SKM-1 treated with dmso at 0.1 percent for 144 hours (cell line): ENCODE measurements around the gene CLCN6.

Experiments used
- DNase-seq: peaks from one replicate; lab custom pipeline; 2025; ENCODE audit not compliant: unreplicated experiment; lab: John Stamatoyannopoulos, UW

Gene CLCN6

DNA sequence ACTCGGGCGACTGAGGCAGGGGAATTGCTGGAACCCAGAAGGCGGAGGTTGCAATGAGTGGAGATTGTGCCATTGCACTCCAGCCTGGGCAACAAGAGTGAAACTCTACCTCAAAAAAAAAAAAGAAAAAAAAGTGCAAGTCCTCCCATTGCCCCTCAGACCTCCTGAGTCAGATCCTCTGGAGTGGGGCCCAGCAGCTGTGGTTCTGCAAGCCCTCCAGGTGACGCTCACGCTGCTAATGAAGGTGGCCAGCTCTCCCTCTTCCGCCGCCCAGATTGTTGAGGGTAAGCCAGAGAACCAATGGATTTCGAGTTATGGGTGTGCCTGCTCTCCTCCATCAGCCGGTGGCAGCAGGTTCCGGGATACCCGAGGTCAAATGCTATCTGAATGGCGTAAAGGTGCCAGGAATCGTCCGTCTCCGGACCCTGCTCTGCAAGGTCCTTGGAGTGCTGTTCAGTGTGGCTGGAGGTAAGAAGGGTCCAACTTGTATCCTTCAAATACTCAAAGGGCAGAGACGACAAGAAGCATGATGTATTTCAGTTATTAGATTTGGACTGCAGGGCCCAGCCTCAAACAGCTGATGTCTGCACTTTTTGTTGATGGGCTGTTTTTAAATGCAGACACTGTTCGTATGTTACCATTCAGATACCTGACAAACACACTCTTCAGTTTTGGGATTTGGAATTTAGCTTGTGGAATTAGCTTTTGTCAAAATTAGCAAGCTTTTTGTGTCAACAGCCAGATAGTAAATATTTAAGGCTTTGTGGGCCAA lies 17.6 kb downstream of the CLCN6 start:
- DNase-seq: no peak

DNA sequence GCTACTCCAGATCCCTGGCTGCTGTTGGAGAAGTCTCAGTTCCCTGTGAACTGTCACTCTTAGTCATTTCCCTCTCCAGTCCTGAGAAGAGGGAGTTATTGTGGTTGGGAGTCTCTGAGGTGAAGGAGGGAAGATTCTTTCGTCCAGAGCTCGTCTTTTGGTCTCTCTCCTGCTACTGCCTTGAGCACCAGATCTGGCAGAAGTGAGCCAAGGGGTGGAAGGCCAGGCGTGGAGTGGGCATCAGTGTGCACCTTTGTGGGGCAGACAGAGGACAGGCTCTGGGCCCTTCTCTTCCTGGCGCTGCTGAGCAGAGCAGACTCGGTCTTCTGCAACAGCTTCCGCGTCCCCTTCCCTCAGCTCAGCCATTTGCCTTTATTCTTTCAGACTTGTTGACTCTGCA lies 19.1 kb downstream of the CLCN6 start:
- DNase-seq: no peak

DNA sequence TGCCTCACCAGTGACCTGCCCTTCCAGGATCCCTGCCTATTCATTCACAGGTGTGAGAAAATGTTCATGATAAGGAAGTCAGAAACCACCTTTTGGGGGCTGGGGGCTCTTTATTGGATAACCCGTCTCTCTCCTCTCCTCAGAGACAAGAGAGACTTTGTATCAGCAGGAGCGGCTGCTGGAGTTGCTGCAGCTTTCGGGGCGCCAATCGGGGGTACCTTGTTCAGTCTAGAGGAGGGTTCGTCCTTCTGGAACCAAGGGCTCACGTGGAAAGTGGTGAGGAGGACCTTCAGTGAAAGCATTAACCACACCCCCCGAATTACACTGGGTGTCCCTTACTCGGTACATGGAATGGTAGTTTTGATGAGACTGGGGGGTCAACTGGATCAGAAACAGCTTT lies 21.0 kb downstream of the CLCN6 start:
- DNase-seq: no peak

DNA sequence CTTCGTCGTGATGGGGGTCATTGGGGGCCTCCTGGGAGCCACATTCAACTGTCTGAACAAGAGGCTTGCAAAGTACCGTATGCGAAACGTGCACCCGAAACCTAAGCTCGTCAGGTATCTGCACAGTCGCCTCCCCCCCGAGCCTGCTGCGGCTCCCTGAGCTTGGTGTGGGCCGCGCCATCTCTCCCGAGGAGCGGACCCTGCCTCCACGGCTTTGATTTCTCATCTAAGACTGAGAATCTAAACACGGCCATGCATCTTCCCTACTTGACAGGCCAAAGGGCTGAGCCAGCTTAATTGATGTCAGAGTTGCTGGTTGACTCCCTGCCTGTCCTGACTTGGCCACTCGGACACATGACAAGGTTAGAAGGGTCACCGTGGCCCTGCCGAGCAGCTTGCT lies 22.5 kb downstream of the CLCN6 start:
- DNase-seq: no peak

DNA sequence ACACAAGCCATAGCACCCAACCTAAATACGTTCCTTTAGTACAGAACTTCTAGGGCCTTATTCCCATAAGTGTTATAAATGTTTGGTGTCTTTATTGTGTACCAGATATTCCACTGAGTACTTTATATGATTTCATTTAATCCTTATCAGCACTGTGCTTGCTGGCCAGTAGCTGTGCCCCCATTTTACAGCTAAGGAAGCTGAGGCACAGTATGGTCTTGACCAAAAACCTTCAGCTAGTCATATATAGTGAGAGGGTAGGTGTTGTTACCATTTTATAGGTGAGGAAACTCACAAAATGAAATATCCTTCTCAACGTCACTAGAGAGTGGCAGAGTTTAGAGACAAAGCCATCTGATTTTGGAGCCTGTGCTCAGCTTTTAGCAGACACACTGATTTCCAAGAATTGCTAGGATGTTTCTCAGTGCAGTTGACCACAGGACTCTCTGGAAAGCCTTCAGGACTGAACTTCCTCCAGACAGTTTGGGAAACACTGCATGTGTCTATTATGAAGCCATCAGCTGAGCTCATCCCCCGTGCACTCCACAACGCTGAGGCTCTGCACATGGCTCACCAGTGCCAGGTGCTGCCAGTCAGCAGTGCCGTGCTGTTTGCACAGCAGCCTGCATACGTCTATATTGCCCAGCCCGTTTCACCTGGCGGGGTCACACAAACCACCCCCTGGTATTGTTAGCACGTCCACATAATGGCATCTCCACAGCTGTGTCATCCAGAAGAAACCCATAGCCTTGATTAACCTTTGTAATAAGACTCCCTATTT lies 26.1 kb downstream of the CLCN6 start:
- DNase-seq: no peak

DNA sequence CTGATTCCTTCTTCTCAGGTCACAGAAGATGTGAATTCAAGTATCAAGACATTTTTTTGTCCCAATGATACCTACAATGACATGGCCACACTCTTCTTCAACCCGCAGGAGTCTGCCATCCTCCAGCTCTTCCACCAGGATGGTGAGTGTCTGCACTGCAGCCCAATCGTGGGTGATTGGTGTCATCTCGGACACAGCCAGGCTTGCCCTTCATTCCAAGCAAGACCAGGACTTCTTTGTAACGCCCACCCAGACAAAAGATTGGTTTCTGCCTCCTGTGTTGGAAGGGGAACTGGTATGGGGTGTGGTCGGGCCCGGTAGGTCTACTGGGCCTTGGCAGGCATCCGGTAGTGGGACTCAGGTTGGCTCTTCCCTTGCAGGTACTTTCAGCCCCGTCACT lies 27.5 kb downstream of the CLCN6 start:
- DNase-seq: no peak

DNA sequence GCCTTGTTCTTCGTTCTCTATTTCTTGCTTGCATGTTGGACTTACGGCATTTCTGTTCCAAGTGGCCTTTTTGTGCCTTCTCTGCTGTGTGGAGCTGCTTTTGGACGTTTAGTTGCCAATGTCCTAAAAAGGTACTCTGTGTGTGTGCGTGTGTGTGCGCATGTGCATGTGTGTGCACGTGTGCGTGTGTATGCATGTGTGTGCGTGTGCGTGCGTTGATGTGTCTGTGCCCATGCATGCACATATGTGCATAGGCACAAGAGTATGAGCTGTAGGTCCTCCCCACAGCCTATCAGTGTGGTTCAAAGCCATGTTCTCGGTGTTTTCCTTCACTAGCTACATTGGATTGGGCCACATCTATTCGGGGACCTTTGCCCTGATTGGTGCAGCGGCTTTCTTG lies 27.9 kb downstream of the CLCN6 start:
- DNase-seq: no peak

DNA sequence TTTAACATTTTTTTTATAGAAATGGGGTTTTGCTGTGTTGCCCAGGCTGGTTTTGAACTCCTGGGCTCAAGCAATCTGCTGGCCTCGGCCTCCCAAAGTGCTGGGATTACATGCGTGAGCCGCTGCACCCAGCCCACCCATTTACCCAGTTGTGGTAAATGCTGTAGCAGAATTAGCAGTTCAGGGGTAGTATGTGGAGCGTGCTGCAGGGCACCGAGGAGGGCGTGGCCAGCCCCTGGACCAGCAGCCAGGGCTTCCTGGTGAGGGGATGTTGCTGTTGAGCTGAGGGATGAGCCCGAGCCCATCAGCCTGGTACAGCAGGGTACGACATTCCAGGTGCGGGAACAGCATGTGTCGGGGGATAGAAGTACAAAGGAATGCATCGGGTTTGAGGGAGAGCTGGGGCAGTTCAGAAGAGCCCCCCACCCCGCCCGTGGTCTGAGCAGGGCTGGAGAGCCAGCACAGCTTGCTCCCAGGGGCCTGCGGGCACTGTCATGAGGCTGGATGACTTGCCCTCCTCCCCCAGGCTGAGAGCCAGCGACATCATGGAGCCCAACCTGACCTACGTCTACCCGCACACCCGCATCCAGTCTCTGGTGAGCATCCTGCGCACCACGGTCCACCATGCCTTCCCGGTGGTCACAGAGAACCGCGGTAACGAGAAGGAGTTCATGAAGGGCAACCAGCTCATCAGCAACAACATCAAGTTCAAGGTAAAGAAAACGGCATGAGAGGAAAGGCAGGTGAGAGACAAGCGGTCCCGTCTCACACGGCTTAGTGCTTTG lies 29.6 kb downstream of the CLCN6 start:
- DNase-seq: no peak

DNA sequence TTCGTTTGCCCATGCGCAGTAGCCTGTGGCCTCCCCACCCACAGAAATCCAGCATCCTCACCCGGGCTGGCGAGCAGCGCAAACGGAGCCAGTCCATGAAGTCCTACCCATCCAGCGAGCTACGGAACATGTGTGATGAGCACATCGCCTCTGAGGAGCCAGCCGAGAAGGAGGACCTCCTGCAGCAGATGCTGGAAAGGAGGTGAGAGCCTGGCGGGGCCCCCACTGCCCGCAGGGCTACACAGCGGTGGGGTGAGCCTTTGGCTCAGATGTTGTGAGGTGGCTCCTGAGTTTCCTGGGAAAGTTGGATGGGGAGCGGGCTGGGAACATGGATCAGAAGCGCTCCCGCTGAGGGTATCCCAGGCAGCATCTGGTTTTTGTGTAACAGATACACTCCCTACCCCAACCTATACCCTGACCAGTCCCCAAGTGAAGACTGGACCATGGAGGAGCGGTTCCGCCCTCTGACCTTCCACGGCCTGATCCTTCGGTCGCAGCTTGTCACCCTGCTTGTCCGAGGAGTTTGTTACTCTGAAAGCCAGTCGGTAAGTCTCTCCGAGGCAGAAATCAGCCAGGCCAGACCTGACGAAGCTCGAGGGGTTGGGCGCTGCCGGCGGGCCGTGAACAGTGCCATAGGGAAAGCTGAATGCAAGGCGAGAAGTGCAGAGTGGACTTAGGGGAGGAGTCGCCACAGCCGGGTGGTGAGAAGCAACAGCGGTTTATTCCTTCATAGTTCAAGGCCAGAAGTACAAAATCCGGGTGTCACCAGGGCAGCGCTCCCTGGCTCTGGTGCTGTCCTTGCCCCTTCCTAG lies 31.2 kb downstream of the CLCN6 start:
- no peak for DNase-seq

DNA sequence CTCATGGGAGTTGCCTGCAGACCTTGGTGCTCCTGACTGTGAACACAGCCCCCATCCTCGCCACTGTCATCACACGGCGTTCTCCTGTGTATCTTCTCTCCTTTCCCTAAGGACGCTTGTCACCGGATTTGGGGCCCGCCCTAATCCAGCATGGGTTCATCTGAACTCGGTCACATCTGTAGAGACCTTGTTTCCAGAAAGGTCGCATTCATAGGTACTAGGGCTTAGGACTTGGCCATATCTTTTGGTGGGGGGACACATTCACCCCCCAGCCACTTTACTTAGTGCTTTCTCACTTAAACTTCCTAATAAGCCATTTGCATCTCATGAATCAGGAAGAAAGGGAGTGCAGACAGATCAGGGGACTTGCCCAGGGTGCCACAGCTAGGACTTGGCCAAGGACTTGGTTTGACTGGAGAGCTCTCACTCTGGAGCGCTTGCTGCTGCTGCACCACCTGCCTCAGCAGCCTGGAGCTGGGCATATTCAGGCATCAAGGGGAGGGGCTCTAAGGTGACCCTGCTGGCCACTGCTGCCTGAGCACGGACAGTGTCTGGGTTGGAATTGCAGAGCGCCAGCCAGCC lies 31.9 kb downstream of the CLCN6 start:
- no peak for DNase-seq

DNA sequence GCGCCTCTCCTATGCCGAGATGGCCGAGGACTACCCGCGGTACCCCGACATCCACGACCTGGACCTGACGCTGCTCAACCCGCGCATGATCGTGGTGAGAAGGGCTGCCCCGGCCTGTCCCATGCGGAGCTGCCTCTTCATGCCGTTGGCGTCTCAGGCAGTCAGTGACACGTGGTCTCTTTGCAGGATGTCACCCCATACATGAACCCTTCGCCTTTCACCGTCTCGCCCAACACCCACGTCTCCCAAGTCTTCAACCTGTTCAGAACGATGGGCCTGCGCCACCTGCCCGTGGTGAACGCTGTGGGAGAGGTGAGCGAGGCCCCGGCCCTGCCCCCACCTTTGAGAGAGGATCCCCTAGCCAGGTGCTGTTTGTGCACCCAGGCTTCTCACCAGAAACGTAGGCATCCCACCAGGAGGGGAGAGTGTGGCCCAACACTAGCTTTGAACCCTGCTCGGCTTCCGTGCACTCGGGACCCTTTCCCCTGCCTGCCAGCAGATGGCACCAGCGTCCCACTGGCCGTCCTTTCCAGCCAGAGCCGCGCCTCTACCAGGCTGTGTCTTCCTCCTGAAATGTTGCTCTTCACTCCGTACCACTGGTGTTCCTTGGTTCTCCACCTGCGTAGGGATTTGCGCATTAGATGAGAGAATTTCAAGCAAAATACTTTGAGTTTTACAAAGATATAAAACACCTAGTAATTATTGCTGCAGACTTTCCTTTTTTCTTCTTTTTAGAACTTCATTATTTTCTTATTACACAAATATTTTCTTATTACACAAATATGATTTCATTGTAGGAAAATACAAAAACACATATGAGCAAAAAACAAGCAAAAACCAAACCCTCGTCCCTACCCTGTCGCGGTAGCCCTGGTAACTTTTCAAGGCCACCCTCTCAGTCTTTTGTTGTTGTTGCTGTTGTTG lies 32.6 kb downstream of the CLCN6 start:
- DNase-seq: peak; percentile 68

DNA sequence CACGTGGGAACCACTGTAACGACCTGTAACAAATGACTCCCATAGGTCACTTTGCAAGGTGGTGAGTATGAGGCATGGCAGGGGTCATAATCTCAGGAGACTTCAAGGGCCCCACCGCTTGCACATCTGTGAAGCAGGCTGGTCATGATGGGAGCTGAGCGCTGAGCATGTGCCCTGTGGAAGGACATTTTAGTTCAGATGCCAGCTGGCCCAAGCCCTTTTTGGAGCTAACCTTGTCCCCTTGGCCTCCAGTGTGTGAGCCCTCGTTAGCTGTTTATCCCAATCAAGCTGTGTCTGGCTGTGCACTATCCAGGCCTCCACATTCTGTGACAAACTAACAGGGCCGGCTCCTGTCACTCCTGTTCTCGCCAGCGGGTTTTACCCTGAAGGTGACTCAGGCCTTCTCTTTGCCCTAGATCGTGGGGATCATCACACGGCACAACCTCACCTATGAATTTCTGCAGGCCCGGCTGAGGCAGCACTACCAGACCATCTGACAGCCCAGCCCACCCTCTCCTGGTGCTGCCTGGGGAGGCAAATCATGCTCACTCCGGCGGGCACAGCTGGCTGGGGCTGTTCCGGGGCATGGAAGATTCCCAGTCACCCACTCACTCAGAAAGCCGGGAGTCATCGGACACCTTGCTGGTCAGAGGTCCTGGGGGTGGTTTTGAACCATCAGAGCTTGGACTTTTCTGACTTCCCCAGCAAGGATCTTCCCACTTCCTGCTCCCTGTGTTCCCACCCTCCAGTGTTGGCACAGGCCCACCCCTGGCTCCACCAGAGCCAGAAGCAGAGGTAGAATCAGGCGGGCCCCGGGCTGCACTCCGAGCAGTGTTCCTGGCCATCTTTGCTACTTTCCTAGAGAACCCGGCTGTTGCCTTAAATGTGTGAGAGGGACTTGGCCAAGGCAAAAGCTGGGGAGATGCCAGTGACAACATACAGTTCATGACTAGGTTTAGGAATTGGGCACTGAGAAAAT lies 34.0 kb downstream of the CLCN6 start:
- no peak for DNase-seq

DNA sequence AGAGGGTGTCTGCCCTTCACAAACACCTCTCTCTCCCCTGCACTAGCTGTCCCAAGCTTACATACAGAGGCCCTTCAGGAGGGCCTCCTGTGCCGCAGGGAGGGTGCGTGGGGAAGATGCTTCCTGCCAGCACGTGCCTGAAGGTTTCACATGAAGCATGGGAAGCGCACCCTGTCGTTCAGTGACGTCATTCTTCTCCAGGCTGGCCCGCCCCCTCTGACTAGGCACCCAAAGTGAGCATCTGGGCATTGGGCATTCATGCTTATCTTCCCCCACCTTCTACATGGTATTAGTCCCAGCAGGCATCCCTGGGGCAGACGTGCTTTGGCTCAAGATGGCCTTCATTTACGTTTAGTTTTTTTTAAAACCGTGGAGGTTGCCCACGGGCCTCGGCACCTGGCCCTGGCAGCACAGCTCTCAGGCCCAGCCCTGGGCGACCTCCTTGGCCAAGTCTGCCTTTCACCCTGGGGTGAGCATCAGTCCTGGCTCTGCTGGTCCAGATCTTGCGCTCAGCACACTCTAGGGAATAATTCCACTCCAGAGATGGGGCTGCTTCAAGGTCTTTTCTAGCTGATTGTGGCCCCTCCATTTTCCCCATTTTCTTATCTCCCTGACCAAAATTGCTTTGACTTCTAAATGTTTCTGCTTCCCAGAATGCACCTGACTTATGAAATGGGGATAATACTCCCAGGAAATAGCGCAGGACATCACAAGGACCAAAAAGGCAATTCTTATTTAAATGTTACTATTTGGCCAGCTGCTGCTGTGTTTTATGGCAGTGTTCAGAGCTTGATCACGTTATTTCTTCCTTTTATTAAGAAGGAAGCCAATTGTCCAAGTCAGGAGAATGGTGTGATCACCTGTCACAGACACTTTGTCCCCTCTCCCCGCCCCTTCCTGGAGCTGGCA lies 35.5 kb downstream of the CLCN6 start:
- no peak for DNase-seq

DNA sequence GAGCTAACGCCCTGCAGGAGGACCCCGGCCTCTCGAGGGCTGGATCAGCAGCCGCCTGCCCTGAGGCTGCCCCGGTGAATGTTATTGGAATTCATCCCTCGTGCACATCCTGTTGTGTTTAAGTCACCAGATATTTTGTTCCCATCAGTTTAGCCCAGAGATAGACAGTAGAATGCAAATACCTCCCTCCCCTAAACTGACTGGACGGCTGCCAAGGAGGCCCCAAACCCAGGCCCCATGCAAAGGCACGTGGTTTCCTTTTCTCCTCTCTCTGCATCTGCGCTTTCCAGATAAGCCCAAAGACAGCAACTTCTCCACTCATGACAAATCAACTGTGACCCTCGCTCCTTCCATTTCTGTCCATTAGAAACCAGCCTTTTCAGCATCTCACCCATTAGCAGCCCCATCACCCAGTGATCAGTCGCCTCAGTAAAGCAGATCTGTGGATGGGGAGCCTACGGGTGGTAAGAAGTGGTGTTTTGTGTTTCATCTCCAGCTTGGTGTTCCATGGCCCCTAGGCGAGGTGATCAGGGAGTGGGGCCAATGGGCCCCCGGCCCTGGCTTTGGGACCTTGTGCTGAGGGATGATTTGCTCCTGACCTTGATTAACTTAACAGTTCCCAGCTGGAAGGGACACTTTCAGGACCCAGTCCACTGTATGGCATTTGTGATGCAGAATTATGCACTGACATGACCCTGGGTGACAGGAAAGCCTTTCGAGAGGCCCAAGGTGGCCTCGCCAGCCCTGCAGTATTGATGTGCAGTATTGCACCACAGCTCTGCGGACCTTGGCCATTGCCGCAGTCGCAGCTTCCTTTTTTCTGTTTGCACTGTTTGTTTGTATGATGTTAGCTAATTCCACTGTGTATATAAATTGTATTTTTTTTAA lies 36.4 kb downstream of the CLCN6 start:
- peak; percentile 76 for DNase-seq

DNA sequence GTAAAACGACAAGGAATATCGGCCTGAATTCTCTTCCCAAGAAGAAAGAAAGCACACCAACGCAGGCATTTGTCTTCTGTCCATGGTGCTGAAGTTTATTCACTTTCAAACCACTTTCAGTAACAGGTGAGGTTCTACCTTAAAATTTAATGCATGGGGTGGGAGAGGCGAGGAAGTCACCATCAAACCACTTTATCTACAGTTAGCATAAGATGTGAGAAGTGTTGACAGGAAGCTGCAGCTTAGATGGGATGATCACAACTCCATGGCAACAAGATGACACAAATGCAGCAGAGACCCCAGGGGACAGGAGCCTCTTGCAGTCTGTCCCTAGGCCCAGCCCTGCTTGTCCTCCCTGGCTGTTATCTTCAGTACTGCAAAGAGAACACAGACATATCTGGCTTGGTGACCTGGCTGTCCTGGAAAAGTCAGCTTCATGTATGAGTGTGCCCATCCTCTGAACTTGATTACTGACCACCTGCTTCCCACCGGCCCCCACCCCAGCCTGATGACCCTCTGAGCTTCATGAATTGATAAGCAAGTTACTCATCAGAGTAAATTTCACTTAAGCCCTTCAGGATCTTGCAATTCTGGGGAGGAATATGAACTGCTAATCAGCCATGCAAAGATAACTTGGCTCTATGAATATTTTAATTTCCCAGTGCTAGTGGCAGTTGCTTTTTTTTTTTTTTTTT lies 39.8 kb downstream of the CLCN6 start:
- DNase-seq: no peak
